ENCODE data around the gene PRKCI.
"Not testable (repeated sequence)": the region's sequence is repeated elsewhere in the genome, so short reads cannot be mapped to it uniquely, and the experiment has no call there.

The PRKCI gene

GRCh38 chr3:170220871-170221270 lies 1.4 kb upstream of the PRKCI start:
- DNase-seq, result no peak
- in situ Hi-C loops (cut with MboI; ENCODE audit: low pct_unique_long_range_greater_than_20kb, low sequenced_read_pairs), result no loop called here

- in situ Hi-C loops (cut with MboI; ENCODE audit: low pct_unique_long_range_greater_than_20kb, low sequenced_read_pairs), result no loop called here
- peak; percentile 43 for DNase-seq
Measured at GRCh38 chr3:170222647-170223541, 670 bp downstream of the PRKCI start.

GRCh38 chr3:170225166-170225565 lies 2.9 kb downstream of the PRKCI start:
- in situ Hi-C loops (cut with MboI; ENCODE audit: low pct_unique_long_range_greater_than_20kb, low sequenced_read_pairs), result no loop called here
- no peak for DNase-seq

GRCh38 chr3:170226426-170226960 lies 4.3 kb downstream of the PRKCI start:
- no peak for DNase-seq
- in situ Hi-C loops (cut with MboI; ENCODE audit: low pct_unique_long_range_greater_than_20kb, low sequenced_read_pairs), result no loop called here

- in situ Hi-C loops (cut with MboI; ENCODE audit: low pct_unique_long_range_greater_than_20kb, low sequenced_read_pairs), result no loop called here
- no peak for DNase-seq
Measured at GRCh38 chr3:170228093-170228766, 6.0 kb downstream of the PRKCI start.

GRCh38 chr3:170232266-170232665 lies 10.0 kb downstream of the PRKCI start:
- in situ Hi-C loops (cut with MboI; ENCODE audit: low pct_unique_long_range_greater_than_20kb, low sequenced_read_pairs), result no loop called here
- no peak for DNase-seq

GRCh38 chr3:170233530-170233929 lies 11.3 kb downstream of the PRKCI start:
- DNase-seq, result peak; percentile 44
- in situ Hi-C loops (cut with MboI; ENCODE audit: low pct_unique_long_range_greater_than_20kb, low sequenced_read_pairs), result no loop called here

- in situ Hi-C loops (cut with MboI; ENCODE audit: low pct_unique_long_range_greater_than_20kb, low sequenced_read_pairs), result no loop called here
- no peak for DNase-seq
Measured at GRCh38 chr3:170240142-170240541, 17.9 kb downstream of the PRKCI start.

- DNase-seq, result no peak
- in situ Hi-C loops (cut with MboI; ENCODE audit: low pct_unique_long_range_greater_than_20kb, low sequenced_read_pairs), result no loop called here
Measured at GRCh38 chr3:170240671-170241070, 18.4 kb downstream of the PRKCI start.

GRCh38 chr3:170244576-170244975 lies 22.4 kb downstream of the PRKCI start:
- in situ Hi-C loops (cut with MboI; ENCODE audit: low pct_unique_long_range_greater_than_20kb, low sequenced_read_pairs), result no loop called here
- no peak for DNase-seq

- DNase-seq, result no peak
- in situ Hi-C loops (cut with MboI; ENCODE audit: low pct_unique_long_range_greater_than_20kb, low sequenced_read_pairs), result no loop called here
Measured at GRCh38 chr3:170247875-170248274, 25.7 kb downstream of the PRKCI start.

GRCh38 chr3:170256597-170256996 lies 34.4 kb downstream of the PRKCI start:
- in situ Hi-C loops (cut with MboI; ENCODE audit: low pct_unique_long_range_greater_than_20kb, low sequenced_read_pairs), result no loop called here
- DNase-seq, result no peak

- no peak for DNase-seq
- in situ Hi-C loops (cut with MboI; ENCODE audit: low pct_unique_long_range_greater_than_20kb, low sequenced_read_pairs), result no loop called here
Measured at GRCh38 chr3:170257145-170257544, 34.9 kb downstream of the PRKCI start.

GRCh38 chr3:170258105-170258487 lies 35.9 kb downstream of the PRKCI start:
- DNase-seq, result peak; percentile 27
- in situ Hi-C loops (cut with MboI; ENCODE audit: low pct_unique_long_range_greater_than_20kb, low sequenced_read_pairs), result no loop called here

- DNase-seq, result no peak
- in situ Hi-C loops (cut with MboI; ENCODE audit: low pct_unique_long_range_greater_than_20kb, low sequenced_read_pairs), result no loop called here
Measured at GRCh38 chr3:170259907-170260306, 37.7 kb downstream of the PRKCI start.

- no peak for DNase-seq
- in situ Hi-C loops (cut with MboI; ENCODE audit: low pct_unique_long_range_greater_than_20kb, low sequenced_read_pairs), result no loop called here
Measured at GRCh38 chr3:170267793-170268192, 45.6 kb downstream of the PRKCI start.

GRCh38 chr3:170269673-170270254 lies 47.5 kb downstream of the PRKCI start:
- DNase-seq; in situ Hi-C loops (cut with MboI; ENCODE audit: low pct_unique_long_range_greater_than_20kb, low sequenced_read_pairs): not testable (repeated sequence)

- in situ Hi-C loops (cut with MboI; ENCODE audit: low pct_unique_long_range_greater_than_20kb, low sequenced_read_pairs), result no loop called here
- DNase-seq, result no peak
Measured at GRCh38 chr3:170270282-170270881, 48.2 kb downstream of the PRKCI start.

- DNase-seq, result no peak
- in situ Hi-C loops (cut with MboI; ENCODE audit: low pct_unique_long_range_greater_than_20kb, low sequenced_read_pairs), result no loop called here
Measured at GRCh38 chr3:170274641-170275040, 52.4 kb downstream of the PRKCI start.

GRCh38 chr3:170275832-170276231 lies 53.6 kb downstream of the PRKCI start:
- in situ Hi-C loops (cut with MboI; ENCODE audit: low pct_unique_long_range_greater_than_20kb, low sequenced_read_pairs), result no loop called here

More at GRCh38 chr3:170275832-170276231, 53.6 kb downstream of the PRKCI start:
- DNase-seq, result no peak
